ENCODE data around the gene NUAK1.

The NUAK1 gene

DNA sequence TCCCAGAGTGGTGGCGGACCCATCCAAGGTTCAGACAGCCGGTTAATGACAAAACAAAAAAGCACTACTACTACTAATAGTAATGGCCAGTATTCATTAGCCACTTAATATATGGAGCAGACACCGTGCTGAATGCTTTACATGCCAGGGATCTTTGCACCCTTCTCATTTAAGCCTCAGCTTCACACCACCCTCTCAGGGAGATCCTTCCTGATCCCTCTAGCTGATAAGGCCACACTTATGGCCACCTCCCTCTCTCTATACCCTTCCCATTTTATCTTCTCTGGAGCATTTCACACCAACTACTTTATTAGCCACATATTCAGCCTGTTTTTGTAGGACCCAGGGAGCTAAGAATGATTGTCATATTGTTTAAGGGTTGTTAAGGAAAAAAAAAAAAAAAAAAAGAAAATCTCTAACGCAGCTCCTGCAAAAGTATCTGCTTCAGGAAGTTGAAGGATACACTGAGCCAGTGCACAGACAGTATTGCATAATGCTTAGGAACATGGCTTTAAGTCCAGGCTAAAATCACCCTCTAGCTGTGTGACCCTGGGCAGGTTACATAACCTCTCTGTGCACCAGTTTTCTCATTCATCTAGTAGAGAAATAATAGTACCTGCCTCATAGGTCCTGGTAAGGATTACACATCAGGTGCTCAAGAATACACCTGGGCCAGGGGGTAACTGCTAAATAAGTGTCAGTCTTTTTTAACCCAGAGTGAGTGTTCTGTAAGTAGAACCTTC lies 29.4 kb downstream of the NUAK1 start:
- peak; percentile 36 for DNase-seq (ENCODE audit: low read depth)

- peak; percentile 72 for DNase-seq (ENCODE audit: low read depth)
Measured at GRCh38 chr12:106108185-106108835, 30.4 kb downstream of the NUAK1 start.

DNA sequence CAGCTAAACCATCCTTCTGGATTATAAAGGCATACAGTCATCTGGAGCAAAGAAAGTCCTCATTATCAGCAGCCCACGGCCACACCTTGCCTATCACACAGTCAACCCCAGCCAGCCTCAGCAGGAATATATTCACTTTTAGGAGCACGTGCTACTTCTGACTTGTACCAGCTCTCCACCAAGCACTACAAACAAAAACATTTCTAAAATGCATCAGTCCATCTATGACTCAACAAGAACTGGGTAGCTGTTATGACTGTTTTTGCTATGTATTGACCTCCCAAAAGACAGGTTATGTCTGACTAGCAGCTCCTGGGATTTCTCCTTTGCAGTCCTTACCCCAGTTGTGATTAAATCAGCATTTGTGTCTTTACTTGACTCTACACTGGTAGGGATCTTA lies 31.2 kb downstream of the NUAK1 start:
- peak; percentile 70 for DNase-seq (ENCODE audit: low read depth)

DNA sequence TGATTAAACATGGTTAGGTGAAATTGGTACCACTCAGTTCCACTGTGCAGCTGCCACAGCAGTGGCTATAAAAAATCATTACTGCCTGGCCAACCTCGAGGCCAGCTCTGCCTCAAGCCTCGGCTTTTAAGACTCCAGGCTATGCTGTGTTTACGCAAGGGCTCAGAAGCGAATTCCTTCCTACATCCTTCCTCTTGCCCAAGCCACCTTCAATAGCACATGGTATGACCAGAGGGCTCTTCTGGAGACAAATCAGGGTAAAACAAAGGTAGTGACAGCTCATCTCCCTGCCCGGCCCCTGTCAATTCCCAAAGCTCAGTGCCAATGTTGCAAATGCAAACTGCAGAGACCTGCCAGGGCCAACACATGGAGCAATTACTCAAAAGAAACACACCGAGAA lies 31.9 kb downstream of the NUAK1 start:
- peak; percentile 91 for DNase-seq (ENCODE audit: low read depth)

- peak; percentile 57 for DNase-seq (ENCODE audit: low read depth)
Measured at GRCh38 chr12:106106061-106106566, 32.6 kb downstream of the NUAK1 start.

DNA sequence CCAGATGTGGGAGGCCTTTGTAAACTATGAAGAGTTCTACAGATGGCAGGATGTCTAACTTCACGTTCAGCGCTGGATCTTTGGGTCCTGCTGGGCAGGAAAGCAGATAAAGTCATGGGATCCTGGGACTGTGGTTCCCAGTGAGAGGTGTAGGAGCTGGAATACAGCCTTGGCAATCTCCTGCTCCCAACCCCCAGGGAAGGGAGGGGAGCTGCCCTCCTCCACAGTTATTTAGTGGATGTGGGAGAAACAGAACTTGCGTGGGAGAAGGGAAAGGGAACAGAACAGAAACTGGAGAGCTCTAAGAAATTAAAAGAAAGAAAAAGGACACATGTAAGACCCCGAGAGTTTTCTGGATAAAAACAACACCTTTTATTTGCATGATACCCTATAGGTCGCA lies 37.0 kb downstream of the NUAK1 start:
- no peak for DNase-seq (ENCODE audit: low read depth)

DNA sequence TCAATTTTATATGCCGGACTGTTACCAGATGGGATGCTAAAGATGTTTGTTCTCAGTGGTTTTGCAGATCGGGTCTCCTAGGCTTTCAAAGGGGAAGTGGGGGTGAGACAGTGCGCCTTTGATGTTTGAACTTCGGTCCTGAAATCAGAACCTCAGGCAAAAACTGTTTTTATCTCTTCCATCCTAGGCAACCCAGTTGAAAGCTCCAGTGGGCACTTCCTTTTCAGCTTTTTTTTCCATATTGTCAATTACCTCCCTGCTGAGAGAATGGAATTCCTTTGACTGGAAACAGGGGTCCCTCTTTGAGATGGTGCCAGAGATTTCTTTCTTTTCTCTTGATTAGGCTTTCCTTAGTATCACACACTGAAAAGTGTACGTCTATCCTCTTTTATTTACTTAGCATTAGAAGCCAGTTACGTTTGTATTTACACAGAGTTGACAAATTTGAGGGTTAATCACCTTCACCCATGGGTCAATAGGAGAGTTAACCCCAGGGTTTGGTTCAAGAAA lies 40.0 kb downstream of the NUAK1 start:
- no peak for DNase-seq (ENCODE audit: low read depth)

GRCh38 chr12:106097011-106097410 lies 41.7 kb downstream of the NUAK1 start:
- peak; percentile 49 for DNase-seq (ENCODE audit: low read depth)

GRCh38 chr12:106096376-106096775 lies 42.4 kb downstream of the NUAK1 start:
- peak; percentile 40 for DNase-seq (ENCODE audit: low read depth)

GRCh38 chr12:106094304-106094703 lies 44.5 kb downstream of the NUAK1 start:
- DNase-seq (ENCODE audit: low read depth): peak; percentile 27

- DNase-seq (ENCODE audit: low read depth): peak; percentile 40
Measured at GRCh38 chr12:106093246-106093645, 45.5 kb downstream of the NUAK1 start.

DNA sequence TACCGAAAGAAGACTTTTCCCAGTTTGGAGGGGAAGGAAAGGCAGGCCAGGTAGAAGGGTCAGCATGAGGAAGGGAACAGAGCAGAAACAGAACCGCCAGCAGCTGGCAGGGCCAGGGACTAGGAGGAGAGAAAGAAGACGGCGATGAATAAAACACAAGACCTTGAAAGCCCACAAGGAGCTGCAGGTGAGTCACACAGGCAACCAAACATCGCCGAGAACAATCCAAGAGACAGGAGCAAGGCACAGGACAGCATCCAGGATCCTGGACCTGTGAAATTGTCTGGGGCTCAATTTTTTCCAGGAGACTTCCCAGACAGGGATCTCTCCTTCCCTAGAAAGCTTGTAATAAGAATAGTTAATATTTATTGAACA lies 47.3 kb downstream of the NUAK1 start:
- DNase-seq (ENCODE audit: low read depth): no peak

DNA sequence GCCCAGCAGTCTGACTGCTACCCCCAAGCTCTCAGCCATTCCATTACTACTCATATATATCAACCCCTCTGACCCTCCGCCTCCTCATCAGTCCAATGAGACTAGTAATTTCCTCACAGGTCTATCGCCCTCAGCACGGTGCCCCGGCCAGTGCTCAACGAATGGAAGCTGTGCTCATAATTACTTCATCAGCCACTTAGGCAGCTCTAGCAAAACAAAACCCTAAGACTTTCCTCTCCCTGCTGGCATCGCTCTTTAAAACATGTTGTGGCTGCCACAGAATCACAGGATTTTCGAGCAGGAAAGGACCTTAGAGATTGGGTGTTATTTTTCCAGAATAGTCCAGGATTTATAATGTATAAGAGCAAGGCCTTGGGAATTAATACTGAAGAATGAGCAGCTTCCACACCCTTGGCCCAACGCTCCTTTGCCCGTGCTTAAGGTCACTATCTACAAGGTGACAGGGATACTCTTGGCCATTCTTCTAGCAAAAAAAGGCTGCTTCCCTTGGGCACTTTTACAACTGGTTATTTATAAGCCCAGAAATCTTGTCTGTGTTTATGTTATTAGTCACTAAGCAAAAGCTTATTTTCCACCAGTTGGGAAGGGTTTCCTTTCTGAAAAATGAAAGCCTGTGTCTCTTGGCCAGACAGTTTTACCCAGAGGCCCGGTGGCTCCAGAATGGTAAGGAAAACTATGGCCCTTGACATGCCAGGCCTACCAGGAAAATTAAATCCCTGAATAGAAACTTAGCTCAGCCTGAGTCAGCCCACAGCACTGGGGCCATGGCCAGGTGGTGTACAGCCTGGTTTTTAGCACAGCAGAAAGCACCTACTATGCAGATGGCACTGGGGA lies 47.9 kb downstream of the NUAK1 start:
- DNase-seq (ENCODE audit: low read depth): peak; percentile 97

- no peak for DNase-seq (ENCODE audit: low read depth)
Measured at GRCh38 chr12:106089935-106090334, 48.8 kb downstream of the NUAK1 start.

- DNase-seq (ENCODE audit: low read depth): no peak
Measured at GRCh38 chr12:106088811-106089485, 49.8 kb downstream of the NUAK1 start.

GRCh38 chr12:106088246-106088808 lies 50.4 kb downstream of the NUAK1 start:
- DNase-seq (ENCODE audit: low read depth): no peak

GRCh38 chr12:106086696-106087095 lies 52.1 kb downstream of the NUAK1 start:
- DNase-seq (ENCODE audit: low read depth): no peak

DNA sequence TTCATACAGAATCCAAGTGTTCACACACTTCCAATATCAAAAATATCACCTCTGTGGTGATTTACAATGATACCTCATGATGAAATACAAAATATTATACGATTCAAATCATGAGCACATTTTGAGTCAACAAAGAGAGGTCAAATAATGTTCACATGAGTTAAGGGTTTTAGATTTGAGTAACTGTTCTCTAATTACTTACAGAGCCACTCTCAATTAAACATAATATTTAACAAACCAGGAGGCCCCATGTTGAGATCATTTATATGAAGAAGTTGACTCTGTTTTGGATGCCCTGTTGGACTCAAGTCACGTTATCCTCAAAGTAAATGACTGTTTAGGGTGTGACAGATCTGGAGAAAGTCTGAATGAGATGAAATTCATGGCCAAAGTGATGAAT lies 53.5 kb downstream of the NUAK1 start:
- peak; percentile 45 for DNase-seq (ENCODE audit: low read depth)

DNA sequence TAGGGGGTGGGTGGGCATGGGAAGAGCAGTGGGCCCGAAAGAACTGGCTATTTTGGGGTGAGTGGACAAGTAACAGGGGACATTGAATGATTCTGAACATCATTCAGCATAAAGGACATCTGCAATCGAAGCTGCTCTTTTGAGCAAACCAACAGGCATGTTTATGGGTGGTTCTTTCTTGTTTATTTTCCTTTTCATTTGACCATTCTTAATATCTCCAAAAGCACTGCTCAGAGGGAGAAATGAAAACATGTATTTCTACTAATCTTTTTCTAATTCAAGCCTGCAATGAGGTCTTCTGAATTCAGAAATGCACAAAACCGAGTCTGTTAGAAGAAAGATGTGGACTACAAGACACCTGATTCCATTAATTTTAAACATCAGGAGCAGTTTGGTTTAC lies 54.0 kb downstream of the NUAK1 start:
- DNase-seq (ENCODE audit: low read depth): peak; percentile 27

DNA sequence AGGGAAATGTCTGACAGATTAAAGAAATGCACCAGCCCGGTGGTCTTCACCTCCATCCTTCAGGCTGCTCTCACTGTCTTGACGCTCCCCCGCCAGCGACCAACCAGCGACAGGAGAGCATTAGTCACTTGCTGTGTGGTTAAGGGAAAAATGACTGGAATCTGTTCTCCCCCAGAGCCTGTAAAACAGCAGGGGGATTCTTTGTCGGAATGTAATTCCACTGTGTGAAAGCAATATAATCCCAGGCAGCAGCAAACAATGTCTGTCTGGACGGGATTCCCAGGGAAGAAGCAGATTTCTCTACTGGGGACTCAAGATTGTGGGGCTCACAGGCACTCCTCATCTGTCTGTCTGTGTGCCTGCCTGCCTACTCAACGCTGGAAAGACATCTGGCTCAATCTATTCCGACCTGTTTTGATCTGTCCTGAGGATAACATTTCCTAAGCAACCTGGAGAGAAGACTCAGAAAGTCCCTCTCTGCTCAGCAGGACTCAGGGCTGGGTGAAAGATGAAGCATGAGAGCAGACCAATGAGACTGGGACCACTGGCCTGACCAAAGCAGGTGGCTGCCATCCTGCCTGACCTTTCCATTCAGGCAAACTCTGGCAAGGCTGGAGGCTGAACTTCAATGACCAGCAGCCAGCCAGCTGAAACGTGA lies 54.6 kb downstream of the NUAK1 start:
- DNase-seq (ENCODE audit: low read depth): peak; percentile 99

Measured in EH (cell line).